Loucy (cell line): ENCODE results near the gene CDK18.
A peak's percentile ranks its signal among the peaks of the same experiment; 100 is the strongest.

ENCODE experiments used
- H2AFZ ChIP-seq: fragments of 200-600 bp; sonication (generic); 2 replicates; pipeline ENCODE4 v1.6.0; 2016; ENCODE audit warnings: antibody characterized with exemption, mild to moderate bottlenecking, low read length, moderate library complexity
- H3F3A ChIP-seq: fragments of 200-600 bp; 2 replicates; pipeline ENCODE4 v1.6.0; 2016; ENCODE audit warnings: antibody characterized with exemption, low read depth, mild to moderate bottlenecking
- H3K27me3 ChIP-seq: fragments of 200-600 bp; sonication (generic); 2 replicates; pipeline ENCODE4 v1.6.1; 2014; ENCODE audit warnings: low read length, mild to moderate bottlenecking; ENCODE audit not compliant: insufficient read depth, poor library complexity, severe bottlenecking
- H3K36me3 ChIP-seq: fragments of 200-600 bp; sonication (generic); 2 replicates; pipeline ENCODE4 v1.6.1; 2016; ENCODE audit warnings: low read length; ENCODE audit not compliant: insufficient read depth
- H3K4me1 ChIP-seq: fragments of 200-600 bp; sonication (generic); 2 replicates; pipeline ENCODE4 v1.5.1; 2014; ENCODE audit warnings: low read length, mild to moderate bottlenecking; ENCODE audit not compliant: insufficient read depth, poor library complexity, severe bottlenecking
- H3K4me2 ChIP-seq: fragments of 200-600 bp; sonication (generic); 2 replicates; pipeline ENCODE4 v1.6.0; 2014; ENCODE audit warnings: antibody characterized with exemption, low read length, low read depth, mild to moderate bottlenecking; ENCODE audit not compliant: poor library complexity, severe bottlenecking
- H3K4me3 ChIP-seq: fragments of 200-600 bp; sonication (generic); 2 replicates; pipeline ENCODE4 v1.5.1; 2014; ENCODE audit warnings: low read length, mild to moderate bottlenecking, mixed read lengths; ENCODE audit not compliant: poor library complexity, severe bottlenecking
- H3K79me2 ChIP-seq: fragments of 200-600 bp; sonication (generic); 2 replicates; pipeline ENCODE4 v1.6.1; 2014; ENCODE audit warnings: low read length; ENCODE audit not compliant: insufficient read depth
- H3K9ac ChIP-seq: fragments of 200-600 bp; sonication (generic); 2 replicates; pipeline ENCODE4 v1.6.0; 2014; ENCODE audit warnings: mild to moderate bottlenecking, low read depth, low read length, moderate library complexity; ENCODE audit not compliant: poor library complexity, severe bottlenecking
- H3K9me2 ChIP-seq: fragments of 200-600 bp; sonication (generic); replicated peaks from 2 replicates; pipeline ENCODE4 v1.6.1; 2016; ENCODE audit warnings: low read depth, low read length, mixed read lengths
- H3K9me3 ChIP-seq: fragments of 200-600 bp; sonication (generic); 2 replicates; pipeline ENCODE4 v1.6.1; 2014; ENCODE audit warnings: mild to moderate bottlenecking, antibody characterized with exemption, low read length, low read depth; ENCODE audit not compliant: insufficient read depth
- H4K20me1 ChIP-seq: fragments of 200-600 bp; sonication (generic); 2 replicates; pipeline ENCODE4 v1.6.0; 2014; ENCODE audit warnings: antibody characterized with exemption, low read length, mild to moderate bottlenecking; ENCODE audit not compliant: insufficient read depth, poor library complexity, severe bottlenecking
- EZH2phosphoT487 ChIP-seq: fragments of 200-600 bp; IDR thresholded peaks from 2 replicates; pipeline ENCODE4 v1.6.1; 2018; ENCODE audit warnings: antibody characterized with exemption, mild to moderate bottlenecking, moderate library complexity, borderline replicate concordance
- TF ChIP-seq, protein P1 (sequence below): fragments of 200-600 bp; sonication (generic); conservative IDR thresholded peaks from 2 replicates; pipeline ENCODE4 v1.5.1; 2014; ENCODE audit warnings: mild to moderate bottlenecking, antibody characterized with exemption, low read length

The CDK18 gene

GRCh38 chr1:205580923-205581180 is 76.4 kb downstream of the CDK18 start:
- Histone ChIP-seq H3K27me3 (no peaks in the 10 kb centered on the region), H3K4me3 (no peak overlapping the region), H3F3A (no peaks in the 10 kb centered on the region), H4K20me1 (no peaks in the 10 kb centered on the region), H3K4me1 (peaks cover 16% of the 10 kb centered on the region), H3K9me3 (no peaks in the 10 kb centered on the region), H3K4me2 (no peak overlapping the region), H3K9ac (no peak overlapping the region), H3K9me2 (no peaks in the 10 kb centered on the region), H3K79me2 (no peaks in the 10 kb centered on the region), H2AFZ (no peak overlapping the region), H3K36me3 (no peaks in the 10 kb centered on the region)
- no peak for TF ChIP-seq EZH2phosphoT487
- TF ChIP-seq, protein P1, sequence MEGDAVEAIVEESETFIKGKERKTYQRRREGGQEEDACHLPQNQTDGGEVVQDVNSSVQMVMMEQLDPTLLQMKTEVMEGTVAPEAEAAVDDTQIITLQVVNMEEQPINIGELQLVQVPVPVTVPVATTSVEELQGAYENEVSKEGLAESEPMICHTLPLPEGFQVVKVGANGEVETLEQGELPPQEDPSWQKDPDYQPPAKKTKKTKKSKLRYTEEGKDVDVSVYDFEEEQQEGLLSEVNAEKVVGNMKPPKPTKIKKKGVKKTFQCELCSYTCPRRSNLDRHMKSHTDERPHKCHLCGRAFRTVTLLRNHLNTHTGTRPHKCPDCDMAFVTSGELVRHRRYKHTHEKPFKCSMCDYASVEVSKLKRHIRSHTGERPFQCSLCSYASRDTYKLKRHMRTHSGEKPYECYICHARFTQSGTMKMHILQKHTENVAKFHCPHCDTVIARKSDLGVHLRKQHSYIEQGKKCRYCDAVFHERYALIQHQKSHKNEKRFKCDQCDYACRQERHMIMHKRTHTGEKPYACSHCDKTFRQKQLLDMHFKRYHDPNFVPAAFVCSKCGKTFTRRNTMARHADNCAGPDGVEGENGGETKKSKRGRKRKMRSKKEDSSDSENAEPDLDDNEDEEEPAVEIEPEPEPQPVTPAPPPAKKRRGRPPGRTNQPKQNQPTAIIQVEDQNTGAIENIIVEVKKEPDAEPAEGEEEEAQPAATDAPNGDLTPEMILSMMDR: no peak

DNA sequence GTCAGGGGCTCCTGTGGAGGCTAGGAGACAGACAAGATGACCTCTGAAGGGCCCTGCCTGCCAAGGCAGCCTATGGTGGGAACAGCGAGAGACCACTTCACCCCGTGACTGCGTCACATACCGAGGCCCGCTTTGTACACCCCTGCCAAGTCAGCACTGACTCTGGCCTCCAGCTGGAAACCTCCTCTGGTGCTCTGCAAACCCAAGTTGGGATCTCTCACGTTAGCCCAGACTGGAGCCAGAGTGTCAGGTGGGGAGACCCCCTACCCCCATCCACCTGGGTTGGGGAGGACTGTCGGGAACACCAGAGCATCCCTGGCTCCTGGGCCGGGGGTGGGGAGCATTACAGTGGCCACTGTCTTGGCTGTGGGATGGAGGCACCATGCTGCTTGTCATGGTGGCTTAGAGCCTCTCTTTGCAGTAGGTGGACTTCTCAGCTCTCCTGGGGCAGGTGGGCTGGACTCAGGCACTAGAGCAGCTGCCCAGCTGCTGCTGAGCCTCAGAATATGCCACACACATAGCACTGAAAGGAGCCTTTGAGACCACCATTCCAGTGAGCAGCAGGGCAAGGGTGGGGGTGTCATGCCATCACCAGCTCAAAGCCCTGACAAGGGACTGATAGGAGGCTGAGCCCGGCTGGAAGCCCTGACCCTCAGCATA is 77.0 kb downstream of the CDK18 start:
- no peak for TF ChIP-seq EZH2phosphoT487
- TF ChIP-seq, protein P1: no peak
- H3K4me2 ChIP-seq: peak overlapping the region; percentile 6
- no peaks in the 10 kb centered on the region for H3F3A ChIP-seq
- H2AFZ ChIP-seq: no peak overlapping the region
- no peak overlapping the region for H3K4me3 ChIP-seq
- no peak overlapping the region for H3K9ac ChIP-seq
- no peaks in the 10 kb centered on the region for H3K9me3 ChIP-seq
- H4K20me1 ChIP-seq: no peaks in the 10 kb centered on the region
- no peaks in the 10 kb centered on the region for H3K27me3 ChIP-seq
- H3K9me2 ChIP-seq: no peaks in the 10 kb centered on the region
- H3K36me3 ChIP-seq: no peaks in the 10 kb centered on the region
- H3K79me2 ChIP-seq: no peaks in the 10 kb centered on the region
- peaks cover 16% of the 10 kb centered on the region for H3K4me1 ChIP-seq

- Histone ChIP-seq H3K36me3 (no peaks in the 10 kb centered on the region), H3K79me2 (no peaks in the 10 kb centered on the region), H3F3A (no peaks in the 10 kb centered on the region), H4K20me1 (no peaks in the 10 kb centered on the region), H3K4me1 (peaks cover 16% of the 10 kb centered on the region), H3K4me2 (peak overlapping the region; percentile 6), H3K9me3 (no peaks in the 10 kb centered on the region), H2AFZ (no peak overlapping the region; the same call in 1 of the 2 replicates), H3K9ac (no peak overlapping the region), H3K27me3 (no peaks in the 10 kb centered on the region), H3K9me2 (no peaks in the 10 kb centered on the region), H3K4me3 (no peak overlapping the region)
- TF ChIP-seq, protein P1: no peak
- no peak for TF ChIP-seq EZH2phosphoT487
Observed at GRCh38 chr1:205582046-205582445, 77.6 kb downstream of the CDK18 start.
